ENCODE measurements around the gene AVL9.
"Not testable (repeated sequence)": the region's sequence is repeated elsewhere in the genome, so short reads cannot be mapped to it uniquely, and the experiment has no call there.

The AVL9 gene

DNA sequence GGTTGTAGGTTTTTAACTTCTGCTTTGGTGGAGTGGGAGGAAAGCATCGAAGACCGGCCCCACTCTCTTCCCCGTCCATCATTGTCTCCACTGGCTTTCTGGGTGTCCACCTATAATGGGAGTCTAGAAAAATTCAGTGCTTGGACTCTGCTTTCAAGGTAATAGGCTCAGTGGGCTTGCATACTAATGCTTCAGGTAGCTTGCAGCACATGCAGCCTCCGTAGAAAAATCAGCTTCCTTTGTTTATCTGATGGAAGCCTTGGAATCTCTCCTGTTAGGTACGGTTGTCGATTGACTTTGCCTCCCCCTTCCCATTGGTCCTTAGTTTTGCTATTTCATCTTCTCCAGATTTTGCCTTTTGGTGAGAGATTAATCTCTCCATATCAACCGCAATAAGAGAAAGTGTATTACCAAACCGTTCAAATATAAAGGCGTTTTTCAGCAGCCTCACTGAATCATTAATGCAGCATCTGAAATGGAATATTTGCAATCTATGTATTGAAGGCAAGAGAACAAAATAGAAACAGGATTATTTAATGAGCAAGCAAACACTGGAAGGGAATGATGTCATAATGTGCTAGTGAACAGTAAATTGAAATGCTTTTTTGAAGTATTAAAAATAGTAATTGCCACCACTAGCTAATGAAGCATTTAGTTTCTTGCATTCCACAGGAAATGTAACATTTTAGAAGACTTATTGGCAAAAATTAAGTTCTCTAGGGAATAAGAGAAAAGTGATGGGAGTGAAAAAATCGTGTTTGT is 944 bp downstream of the AVL9 start:
- no peak for DNase-seq (ENCODE audit: low spot score)

DNA sequence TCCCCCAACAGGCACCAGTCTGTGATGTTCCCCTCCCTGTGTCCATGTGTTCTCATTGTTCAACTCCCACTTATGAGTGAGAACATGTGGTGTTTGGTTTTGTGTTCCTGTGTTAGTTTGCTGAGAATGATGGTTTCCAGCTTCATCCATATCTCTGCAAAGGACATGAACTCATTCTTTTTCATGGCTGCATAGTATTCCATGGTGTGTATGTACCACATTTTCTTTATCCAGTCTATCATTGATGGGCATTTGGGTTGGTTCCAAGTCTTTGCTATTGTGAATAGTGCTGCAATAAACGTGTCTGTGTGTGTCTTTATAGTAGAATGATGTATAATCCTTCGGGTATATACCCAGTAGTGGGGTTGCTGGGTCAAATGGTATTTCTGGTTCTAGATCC is 4.5 kb downstream of the AVL9 start:
- DNase-seq (ENCODE audit: low spot score) = not testable (repeated sequence)

DNA sequence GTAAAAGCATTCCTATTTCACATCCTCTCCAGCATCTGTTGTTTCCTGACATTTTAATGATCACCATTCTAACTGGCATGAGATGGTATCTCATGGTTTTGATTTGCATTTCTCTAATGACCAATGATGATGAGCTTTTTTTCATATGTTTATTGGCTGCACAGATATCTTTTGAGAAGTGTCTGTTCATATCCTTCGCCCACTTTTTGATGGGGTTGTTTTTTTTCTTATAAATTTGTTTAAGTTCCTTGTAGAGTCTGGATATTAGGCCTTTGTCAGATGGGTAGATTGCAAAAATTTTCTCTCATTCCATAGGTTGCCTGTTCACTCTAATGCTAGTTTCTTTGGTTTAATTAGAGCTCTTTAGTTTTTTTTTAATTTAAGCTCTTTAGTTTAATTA is 4.9 kb downstream of the AVL9 start:
- not testable (repeated sequence) for DNase-seq (ENCODE audit: low spot score)

DNA sequence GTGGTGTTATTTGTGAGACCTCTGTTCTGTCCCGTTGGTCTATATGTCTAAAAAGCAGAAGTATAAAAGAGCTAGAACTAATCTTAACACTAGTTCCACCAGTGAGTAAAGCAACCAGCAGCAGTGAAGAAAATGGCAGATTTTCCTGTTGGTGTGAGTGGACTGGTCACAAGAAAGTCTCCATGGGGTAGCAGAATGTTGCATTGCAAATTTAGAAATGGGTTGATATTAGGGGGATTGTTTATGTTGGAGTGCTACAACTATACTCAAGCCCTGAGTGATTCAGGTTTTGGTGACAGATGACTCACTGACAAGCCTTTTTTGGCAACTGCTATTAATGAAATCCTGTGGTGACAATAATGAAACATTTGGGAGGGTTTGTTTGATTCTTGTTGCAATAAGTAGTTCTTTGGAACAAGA is 5.6 kb downstream of the AVL9 start:
- no peak for DNase-seq (ENCODE audit: low spot score)

DNA sequence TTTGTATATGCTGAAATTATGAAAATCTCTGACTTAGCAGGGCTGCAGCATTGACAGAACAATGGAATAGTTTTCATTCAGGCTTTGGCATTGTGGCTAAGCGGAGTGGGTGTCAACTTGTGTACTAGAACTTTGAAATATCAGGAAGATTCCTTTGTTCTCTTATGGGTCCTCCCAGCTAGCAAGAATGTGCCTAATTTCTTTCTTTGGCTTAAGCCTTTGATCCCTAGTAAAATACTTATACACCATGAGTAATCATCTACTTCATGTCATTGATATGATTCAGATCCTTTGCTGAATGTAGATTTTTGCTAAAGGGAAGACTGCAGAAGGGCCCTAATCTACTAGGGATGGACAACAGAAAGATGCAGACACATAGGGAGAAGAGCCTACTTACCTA is 6.2 kb downstream of the AVL9 start:
- DNase-seq (ENCODE audit: low spot score) = no peak

DNA sequence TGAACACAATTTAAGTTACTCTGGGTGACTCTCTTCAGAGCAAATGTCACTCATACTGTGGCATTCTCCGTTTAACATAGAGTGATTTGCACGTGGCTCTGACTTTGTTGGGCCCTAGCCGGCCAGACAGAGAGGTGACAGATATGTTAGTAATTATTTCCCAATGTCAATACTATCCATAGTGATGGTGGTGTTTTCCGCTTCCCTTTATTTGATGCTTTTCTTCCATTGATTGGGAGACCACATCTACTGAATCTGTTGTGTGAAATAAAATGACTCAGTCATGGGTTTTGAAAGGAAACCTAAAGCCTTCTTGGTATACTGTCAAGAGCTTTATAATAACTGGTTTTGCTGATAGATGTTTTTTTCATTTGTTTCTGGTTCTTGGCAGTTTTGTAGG is 7.4 kb downstream of the AVL9 start:
- DNase-seq (ENCODE audit: low spot score) = no peak

DNA sequence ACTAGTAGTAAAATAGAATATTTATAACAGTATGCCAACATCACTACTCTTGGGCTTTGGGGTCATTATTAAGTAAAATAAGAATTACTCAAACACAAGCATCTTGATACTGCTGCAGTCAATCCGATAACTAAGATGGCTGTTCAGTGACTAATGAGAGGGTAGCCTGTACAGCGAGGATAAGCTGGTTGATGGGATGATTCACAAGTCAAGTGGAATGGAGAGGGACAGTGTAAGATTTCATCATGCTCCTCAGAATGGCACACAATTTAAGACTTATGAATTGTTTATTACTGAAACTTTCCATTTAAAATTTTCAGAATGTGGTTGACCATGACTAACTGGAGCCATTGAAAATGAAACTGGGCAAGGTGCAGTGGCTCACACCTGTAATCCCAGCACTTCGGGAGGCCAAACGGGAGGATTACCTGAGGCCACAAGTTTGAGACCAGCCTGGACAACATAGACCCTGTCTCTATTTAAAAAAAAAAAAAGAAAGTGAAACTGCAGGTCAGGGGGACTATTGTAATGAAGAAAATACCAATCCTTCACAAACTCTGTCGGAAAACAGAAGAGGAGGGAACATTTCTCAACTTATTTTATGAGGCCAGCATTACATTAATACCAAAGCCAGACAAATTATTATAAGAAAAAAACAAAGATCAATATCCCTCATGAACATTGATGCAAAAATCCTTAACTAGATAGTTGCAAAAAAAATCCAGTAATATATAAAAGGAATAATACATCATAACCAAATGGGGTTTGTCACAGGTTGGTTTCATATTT is 11.2 kb downstream of the AVL9 start:
- no peak for DNase-seq (ENCODE audit: low spot score)

DNA sequence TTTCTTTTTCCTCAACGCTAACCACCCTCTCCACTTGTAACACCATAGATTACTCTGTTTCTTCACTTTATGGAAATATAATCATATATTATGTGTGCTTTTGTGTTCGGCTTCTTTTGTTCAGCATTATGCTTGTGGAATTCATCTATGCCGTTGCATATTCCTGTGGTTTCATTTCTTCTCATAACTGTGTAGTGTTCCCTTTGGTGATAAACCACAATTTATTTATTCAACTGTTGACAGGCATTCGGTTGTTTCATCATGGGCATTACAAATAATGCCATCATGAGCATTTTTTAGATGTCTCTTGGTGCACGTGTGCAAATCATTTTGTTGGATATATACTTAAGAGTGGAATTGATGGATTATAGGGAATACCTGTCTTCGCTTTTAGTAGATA is 12.1 kb downstream of the AVL9 start:
- DNase-seq (ENCODE audit: low spot score) = no peak

DNA sequence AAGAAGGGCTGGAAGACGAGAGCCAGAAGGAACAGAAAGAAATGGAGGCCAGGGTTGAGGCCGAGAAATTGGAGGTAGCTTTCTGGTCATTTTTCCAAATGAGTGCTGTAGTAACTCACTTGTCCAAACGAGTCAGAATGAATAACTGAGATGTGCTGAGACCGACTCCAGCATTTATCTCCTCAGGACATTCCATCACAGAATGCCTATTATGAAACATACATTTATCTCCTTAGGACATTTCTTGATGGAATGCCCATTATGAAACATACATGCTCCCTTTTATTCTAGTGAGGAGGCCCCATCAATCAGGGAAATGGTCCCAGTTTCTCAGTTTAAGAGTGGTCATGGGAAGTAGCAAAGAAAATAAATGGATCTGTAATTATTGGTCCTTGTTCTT is 16.5 kb downstream of the AVL9 start:
- no peak for DNase-seq (ENCODE audit: low spot score)

DNA sequence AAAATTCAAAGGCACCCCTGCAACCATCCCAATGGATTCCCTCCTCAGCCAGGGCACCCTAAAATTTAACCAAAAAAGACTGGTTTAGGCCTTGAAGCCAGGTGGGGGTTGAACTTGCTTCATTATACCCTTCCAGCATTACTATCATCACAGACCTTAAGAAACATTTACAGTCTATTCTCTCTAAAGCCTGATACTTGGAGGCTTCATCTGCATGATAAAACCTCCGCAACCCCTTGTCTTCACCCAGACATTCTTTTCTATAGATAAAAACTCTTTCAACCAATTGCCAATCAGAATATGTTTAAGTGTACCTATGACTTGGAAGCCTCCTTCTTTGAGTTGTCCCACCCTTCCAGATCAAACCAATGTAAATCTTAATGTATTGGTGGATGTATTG is 17.9 kb downstream of the AVL9 start:
- DNase-seq (ENCODE audit: low spot score) = no peak

DNA sequence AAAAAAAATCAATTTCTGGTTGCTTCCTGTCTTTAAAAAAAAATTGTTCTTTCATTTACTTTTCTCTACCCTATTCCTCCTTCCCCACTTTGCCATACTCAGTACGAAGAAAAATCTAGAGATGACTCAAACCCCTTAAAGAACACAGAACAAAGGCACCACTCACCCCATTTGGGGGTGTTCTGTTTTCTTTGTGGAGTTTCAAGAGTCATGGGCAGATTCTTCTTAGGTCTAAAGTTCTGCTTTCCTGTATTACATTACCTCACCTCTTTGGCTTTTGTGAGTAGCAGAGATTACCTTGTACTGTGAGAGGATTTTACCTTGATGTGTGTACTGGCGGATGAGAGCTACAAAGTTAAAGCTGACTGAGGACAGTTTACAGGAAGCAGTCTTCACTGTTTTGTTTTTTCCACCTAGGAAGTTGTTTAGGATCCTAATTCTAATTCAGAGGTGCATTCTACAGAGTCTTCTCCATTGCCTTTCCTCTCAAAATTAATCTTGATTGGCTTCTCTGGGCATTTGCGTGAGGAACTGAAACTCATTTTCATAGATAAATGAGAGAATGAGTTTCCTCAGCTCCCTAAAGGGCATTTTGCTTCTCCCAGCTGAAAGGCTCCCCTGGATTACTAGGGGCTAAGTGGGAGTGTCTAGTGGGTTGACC is 20.7 kb downstream of the AVL9 start:
- DNase-seq (ENCODE audit: low spot score) = no peak

DNA sequence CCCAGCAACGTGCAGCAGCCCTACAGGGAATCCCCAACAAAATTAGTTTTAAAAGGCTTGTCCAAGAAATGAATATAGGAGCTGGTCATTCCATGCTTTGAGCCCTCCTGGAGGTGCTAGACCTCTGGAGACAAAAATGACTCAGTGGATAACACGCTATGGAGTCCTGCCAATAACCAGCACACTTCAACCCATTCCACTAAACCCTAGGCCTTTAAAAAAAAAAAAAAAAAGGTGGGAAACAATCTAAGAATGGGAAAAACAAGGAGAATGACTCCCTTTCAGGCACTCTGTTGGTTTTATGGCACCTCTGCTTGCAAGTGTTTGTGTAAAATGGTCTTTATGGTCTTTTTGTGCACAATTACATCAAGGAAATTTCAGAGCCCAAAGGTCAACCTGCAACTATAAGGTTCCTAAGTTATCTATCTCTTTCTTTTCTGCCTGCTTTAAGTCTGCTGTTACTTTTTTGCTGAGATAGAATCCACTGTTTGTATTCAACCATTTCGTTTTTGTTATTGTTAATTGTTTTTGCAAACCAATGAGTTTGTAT is 21.3 kb downstream of the AVL9 start:
- no peak for DNase-seq (ENCODE audit: low spot score)

DNA sequence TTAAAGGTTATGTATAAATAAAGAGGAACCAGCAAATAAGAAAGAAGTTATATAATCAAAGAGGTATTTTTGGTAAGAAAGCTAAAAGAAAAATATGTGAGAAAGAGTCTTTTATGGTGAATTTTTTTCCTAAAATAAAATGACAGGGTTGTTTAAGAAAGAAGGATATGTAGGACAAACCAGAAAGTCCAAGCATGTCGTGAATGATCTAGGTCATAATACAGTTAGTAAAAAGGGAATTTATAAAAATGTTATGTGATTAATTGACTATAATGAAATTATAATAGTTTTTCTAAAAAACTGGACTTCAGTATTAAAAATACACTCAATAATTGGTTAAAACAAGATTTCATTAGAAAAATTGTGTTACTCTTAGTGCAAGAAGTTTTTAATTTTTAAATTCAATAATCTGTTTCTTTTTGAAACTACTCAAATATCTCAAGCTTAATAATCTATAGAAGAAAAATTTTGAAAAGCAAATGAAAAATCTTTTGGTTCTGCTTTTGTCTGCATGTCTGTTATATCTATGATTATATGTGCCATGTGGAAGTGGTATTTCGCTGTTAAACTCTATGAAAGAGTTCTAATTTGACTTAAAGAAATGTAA is 23.3 kb downstream of the AVL9 start:
- no peak for DNase-seq (ENCODE audit: low spot score)

DNA sequence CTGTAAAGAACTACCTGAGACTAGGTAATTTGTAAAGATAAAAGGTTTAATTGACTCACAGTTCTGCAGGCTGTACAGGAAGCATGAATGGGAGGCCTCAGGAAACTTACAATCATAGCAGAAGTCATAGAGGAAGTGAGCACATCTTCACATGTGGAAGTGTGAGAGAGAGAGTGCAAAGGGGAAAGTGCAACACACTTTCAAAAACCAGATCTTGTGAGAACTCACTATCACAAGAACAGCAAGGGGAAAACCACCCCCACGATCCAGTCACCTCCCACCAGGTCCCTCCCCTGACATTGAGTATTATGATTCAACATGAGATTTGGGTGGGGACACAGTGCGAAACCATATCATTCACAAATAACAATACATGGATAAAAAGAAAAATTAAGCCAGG is 24.5 kb downstream of the AVL9 start:
- DNase-seq (ENCODE audit: low spot score) = no peak

DNA sequence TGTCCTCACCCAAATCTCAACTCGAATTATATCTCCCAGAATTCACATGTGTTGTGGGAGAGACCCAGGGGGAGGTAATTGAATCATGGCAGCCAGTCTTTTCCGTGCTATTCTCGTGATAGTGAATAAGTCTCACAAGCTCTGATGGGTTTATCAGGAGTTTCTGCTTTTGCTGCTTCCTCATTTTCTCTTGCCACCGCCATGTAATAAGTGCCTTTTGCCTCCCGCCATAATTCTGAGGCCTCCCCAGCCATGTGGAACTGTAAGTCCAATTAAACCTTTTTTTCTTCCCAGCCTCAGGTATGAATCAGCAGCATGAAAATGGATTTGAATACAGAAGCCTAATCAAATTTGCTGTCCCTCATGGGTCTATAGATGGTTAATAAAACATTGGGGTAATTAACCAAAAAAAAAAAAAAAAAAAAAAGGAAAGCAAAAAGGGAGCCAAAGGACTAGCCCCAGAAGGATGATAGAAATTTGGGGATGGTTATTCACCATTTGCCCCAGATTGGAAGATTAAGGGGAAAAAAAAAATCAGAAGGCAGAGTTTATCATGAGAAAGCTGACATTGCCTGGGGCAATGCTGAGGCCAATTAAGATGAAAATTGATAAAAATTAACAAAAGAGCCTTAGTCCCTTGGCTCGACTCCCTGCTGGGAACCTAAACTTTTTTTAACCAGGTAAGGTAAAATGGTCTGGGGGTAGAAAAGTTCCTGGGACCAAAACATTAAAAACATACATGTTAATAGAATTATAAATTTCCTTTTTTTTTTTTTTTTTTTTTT is 27.6 kb downstream of the AVL9 start:
- no peak for DNase-seq (ENCODE audit: low spot score)

DNA sequence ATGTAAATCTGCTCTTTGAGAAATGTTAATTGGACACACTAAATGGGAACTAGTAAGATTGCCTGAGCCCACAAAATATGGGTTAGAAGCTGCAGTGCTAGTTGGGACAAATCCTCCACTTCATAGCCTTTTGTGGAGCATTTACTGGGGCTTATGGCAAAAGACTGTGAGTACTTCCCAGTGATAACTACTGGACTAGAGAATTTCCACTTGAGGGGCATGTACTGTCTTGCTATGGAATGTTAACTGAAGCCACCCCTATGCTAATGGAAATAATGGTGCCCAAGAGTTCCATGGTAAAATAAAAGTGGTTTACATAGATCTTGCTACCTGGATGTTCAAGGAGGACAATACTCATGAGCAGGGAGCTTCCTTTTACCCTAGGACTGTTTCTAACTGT is 29.3 kb downstream of the AVL9 start:
- DNase-seq (ENCODE audit: low spot score) = no peak

DNA sequence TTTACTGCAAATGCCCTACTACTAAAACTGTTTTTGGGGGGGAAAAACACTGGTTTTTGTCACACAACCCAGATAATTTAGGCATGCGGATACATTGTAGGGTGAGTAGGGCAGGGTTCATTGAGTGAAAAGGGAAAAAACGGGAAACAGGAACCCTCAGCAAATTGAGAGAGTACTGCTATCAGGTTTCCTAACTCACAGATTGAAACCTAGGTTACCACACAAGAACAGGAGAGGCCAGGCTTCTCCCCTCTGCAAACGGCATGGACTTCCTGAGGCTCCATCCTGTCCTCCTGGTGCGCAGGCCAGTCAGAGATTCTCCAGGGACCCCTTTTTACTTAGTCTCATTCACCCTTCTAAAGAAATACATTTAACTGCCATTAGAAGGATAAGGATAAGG is 30.6 kb downstream of the AVL9 start:
- no peak for DNase-seq (ENCODE audit: low spot score)

DNA sequence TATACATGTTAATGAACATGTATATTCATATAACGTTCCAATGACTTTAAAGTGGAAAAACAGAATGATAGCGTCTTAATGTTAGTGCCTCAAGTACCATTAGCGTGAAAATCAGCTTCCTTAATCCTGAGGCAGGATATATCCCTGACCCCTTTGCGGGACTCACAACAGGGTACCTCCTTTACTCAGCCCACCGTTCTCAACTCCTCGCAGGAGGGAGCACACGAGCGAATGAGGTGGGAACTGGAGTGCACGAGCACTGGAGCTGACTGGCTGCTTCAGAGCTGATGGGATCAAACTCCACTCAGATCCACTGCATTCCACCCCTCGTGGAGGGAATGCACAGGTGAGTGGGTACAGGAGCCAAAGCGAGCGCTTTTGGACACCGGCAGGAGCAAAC is 36.1 kb downstream of the AVL9 start:
- DNase-seq (ENCODE audit: low spot score) = no peak

DNA sequence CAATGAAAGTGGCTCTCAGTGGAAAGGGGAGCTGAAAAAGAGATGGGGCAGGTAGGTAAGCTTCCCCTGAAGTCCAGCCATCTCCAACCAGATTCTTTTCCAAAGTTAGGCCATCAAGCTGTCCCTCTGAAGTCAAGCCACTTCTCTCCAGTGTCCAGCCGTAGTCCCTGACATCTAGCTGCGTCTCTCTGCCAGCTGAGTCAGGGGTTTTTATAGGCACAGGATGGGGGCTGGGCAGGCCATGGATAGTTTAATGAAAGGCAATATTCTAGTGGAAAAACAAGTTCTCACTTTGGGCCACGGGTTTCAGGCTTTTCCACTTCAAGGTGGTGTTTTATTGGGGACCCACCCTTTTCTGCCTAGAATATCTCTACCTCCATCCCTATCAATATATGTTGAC is 36.8 kb downstream of the AVL9 start:
- no peak for DNase-seq (ENCODE audit: low spot score)

DNA sequence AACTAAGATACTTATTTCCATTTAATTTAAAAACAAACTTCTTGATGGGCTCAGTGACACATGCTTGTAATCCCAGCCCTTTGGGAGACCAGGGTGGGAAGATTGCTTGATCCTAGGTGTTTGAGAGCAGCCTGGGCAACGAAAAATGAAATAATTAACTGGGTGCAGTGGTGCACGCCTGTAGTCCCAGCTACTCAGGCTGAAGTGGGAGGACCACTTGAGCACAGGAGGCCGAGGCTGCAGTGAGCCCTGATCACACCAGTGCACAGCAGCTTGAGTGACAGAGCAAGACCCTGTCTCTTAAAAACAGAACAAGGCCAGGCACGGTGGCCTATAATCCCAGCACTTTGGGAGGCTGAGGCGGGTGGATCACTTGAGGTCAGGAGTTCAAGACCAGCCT is 37.4 kb downstream of the AVL9 start:
- DNase-seq (ENCODE audit: low spot score) = no peak

DNA sequence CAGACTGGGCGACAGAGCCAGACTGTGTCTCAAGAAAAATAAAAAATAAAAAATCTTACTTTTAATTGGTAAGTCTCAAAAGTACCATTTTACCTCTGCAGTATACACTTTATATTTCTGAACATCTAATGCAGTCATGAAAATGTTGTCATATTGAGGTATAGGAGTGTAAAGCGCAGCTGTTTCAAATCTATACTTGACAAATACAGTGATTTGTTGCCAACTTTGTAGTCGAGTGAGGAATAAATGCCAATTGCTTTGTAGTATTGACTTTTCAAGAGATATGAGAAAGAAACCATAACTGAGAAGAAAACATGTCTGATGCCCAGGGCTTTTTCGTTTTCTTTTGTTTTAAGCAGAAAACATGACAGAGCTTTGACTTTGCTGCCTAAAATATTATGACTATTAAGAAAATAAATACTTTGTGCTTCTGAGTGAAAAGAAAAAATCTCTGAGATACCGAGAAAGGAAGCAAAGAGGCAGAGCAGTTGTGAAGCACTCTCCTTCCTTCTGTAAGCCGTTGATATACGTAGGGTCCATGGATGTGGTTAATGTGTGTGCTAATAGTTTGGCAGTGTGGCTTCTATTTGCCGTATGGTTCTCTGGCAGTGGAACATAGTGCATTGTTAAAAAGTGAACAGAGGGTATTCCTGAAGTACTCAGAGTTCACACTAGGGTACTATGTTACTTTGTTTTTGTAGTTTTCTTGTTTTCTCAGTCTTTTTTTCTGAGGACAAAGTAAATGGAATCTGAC is 38.2 kb downstream of the AVL9 start:
- DNase-seq (ENCODE audit: low spot score) = no peak

All from left forelimb (tissue), 1 donor.